Measurements from ENCODE around the gene TAAR1.

DNA sequence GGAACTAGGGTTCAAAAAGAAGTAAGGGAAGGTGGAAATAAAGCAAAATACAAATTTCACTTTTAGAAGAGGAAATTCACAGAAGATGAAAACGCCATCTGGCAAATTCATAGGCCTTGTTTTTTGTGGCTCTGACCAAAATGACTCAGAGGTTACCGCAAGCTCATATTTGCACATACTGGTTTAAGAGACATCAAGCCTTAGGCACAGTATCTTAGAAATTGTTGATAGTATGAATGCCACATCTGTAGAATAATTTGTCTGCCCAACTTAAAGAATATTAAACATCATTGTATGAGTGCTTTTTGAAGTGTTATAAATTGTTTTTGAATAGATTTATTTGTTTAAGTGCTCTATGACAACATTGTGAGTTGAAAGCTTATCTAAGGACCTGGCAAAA, 10.6 kb downstream of the TAAR1 start:
- TF ChIP-seq POLR2A (IDR thresholded peaks at IDR 0.05; ENCODE audit: low read depth, low read length) = no peak
- no peak for TF ChIP-seq TAF1 (IDR thresholded peaks at IDR 0.05; ENCODE audit: borderline replicate concordance, low read depth, low read length)
- TF ChIP-seq POLR2AphosphoS5 (IDR thresholded peaks at IDR 0.05; ENCODE audit: low read depth, low read length) = no peak

All from GM12892 (cell line).